Measurements from ENCODE around the gene PIEZO2.
"Not testable (repeated sequence)": the region's sequence is repeated elsewhere in the genome, so short reads cannot be mapped to it uniquely, and the experiment has no call there.

- TF ChIP-seq CTCF (IDR thresholded peaks at IDR 0.05); REST (IDR thresholded peaks at IDR 0.05; ENCODE audit: insufficient read depth in 1 of 2, low read depth in 2 of 2, low read length in 1 of 2); POLR2AphosphoS5 (IDR thresholded peaks at IDR 0.05; ENCODE audit: low read depth, low read length); SIN3A (IDR thresholded peaks at IDR 0.05; ENCODE audit: borderline replicate concordance, insufficient read depth, low read depth, low read length): not testable (repeated sequence)
Observed at GRCh38 chr18:10622982-10623381, 526.4 kb downstream of the PIEZO2 start.

Measured in Panc1 (cell line).